ENCODE data around the gene LRRC36.

LRRC36 gene

DNA sequence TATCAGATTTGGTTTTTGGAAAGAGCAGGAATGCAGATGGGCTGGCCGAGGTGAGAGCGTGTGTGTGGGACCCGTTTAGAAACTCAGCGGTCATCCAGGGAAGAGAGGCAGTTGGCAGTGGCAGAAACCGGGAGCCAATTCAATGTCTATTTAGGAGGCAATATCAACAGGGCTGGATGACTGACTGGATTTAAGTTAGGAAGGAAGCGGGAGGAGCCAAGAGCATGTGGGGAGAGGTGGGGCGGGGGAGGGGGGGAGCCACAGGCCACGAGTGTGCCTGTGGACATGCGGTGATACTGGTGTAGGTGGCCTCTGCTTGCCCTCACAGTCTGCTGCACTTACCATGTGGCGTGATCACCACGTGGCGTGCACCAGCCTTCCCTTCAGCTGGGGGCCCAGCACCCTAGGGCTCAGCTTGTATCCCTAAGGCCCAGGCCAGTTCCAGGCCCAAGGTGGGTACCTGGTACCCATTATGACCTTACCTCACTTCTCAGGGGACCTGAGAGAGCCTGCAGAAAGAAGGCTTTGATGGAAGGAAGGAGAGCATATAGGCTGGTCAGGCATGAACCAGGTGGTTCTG lies 77.5 kb downstream of the LRRC36 start:
- TF ChIP-seq, protein P1, sequence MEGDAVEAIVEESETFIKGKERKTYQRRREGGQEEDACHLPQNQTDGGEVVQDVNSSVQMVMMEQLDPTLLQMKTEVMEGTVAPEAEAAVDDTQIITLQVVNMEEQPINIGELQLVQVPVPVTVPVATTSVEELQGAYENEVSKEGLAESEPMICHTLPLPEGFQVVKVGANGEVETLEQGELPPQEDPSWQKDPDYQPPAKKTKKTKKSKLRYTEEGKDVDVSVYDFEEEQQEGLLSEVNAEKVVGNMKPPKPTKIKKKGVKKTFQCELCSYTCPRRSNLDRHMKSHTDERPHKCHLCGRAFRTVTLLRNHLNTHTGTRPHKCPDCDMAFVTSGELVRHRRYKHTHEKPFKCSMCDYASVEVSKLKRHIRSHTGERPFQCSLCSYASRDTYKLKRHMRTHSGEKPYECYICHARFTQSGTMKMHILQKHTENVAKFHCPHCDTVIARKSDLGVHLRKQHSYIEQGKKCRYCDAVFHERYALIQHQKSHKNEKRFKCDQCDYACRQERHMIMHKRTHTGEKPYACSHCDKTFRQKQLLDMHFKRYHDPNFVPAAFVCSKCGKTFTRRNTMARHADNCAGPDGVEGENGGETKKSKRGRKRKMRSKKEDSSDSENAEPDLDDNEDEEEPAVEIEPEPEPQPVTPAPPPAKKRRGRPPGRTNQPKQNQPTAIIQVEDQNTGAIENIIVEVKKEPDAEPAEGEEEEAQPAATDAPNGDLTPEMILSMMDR (conservative IDR thresholded peaks at IDR 0.05; ENCODE audit: control insufficient read depth, insufficient read depth, low read depth, low read length), result no peak
- no peak overlapping the region for H3K4me3 ChIP-seq (ENCODE audit: control insufficient read depth, low read depth, low read length)
- DNase-seq (ENCODE audit: low read depth), result no peak

GRCh38 chr16:67404740-67405226 lies 78.2 kb downstream of the LRRC36 start:
- TF ChIP-seq, protein P1 (conservative IDR thresholded peaks at IDR 0.05; ENCODE audit: control insufficient read depth, insufficient read depth, low read depth, low read length), result no peak
- DNase-seq (ENCODE audit: low read depth), result no peak
- no peak overlapping the region for H3K4me3 ChIP-seq (ENCODE audit: control insufficient read depth, low read depth, low read length)

DNA sequence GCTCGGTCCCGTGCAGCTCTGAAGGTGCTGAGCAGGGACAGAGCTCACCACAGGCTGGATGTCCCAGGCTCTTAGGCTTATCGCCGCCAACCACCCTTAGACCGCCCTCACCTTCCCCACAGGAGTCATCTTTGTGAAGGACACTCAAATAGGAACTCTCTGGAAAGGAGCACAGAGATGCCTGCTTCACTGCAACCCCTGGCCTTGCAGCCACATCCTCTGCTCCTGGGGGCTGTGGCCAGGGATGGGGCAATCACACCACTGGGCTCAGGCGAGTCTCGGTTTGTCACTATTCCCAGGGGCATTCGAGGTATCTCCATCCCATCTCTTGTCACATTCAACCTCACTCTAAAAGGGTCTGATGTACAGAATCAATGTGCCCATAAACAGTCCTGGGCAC lies 78.7 kb downstream of the LRRC36 start:
- TF ChIP-seq, protein P1 (conservative IDR thresholded peaks at IDR 0.05; ENCODE audit: control insufficient read depth, insufficient read depth, low read depth, low read length), result no peak
- no peak for DNase-seq (ENCODE audit: low read depth)
- H3K4me3 ChIP-seq (ENCODE audit: control insufficient read depth, low read depth, low read length), result no peak overlapping the region

DNA sequence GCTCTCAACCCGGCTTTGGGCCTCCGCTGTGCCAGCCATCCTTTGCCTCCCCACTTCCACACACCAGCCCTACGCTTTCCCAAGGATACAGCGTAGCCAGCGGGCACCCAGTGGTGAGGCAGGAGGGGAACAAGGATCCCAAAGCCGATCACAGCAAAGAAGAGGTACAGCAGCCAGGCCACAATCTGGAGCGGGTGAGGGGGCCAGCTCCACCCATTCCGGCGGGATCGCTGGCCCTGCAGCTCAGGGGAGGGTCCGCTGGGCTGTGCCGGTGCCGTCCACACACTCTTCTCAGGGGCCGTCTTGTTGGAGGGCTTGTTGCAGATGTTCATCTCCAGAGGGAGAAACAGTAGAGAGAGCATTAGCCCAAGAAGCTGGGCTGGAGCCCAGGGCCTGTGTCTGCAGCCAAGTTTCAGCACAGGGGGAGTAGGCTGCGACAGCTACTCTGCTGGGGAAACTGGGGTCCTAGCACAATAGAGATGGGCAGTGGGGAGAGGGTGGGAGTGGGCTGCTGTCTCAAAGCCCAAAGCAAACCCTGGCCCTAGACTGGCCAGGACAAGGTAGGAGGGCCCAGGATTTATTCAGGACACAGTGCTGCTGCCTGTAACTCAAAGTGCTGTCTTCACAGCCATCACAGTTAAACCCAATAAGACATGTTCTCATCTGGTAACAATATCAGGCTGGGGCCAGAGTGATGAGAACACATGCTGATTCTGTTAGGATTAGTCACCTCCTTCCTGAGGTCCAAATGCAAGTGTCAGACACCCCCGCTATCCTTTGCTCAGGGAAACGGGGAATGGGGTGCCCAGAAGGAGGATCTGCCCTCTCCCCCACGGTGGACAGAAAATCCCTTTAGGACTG lies 79.7 kb downstream of the LRRC36 start:
- TF ChIP-seq, protein P1 (conservative IDR thresholded peaks at IDR 0.05; ENCODE audit: control insufficient read depth, insufficient read depth, low read depth, low read length), result no peak
- DNase-seq (ENCODE audit: low read depth), result peak; percentile 94

GRCh38 chr16:67407176-67407787 lies 80.7 kb downstream of the LRRC36 start:
- TF ChIP-seq, protein P1 (conservative IDR thresholded peaks at IDR 0.05; ENCODE audit: control insufficient read depth, insufficient read depth, low read depth, low read length), result no peak
- peak; percentile 63 for DNase-seq (ENCODE audit: low read depth)
- no peak overlapping the region for H3K4me3 ChIP-seq (ENCODE audit: control insufficient read depth, low read depth, low read length)

More for the DNA sequence above, 79.7 kb downstream of the LRRC36 start:
- no peak overlapping the region for H3K4me3 ChIP-seq (ENCODE audit: control insufficient read depth, low read depth, low read length)

- DNase-seq (ENCODE audit: low read depth), result no peak
- TF ChIP-seq, protein P1 (conservative IDR thresholded peaks at IDR 0.05; ENCODE audit: control insufficient read depth, insufficient read depth, low read depth, low read length), result peak; percentile 1
These were observed 81.3 kb downstream of the LRRC36 start for GRCh38 chr16:67407788-67408452.

More at GRCh38 chr16:67407788-67408452, 81.3 kb downstream of the LRRC36 start:
- H3K4me3 ChIP-seq (ENCODE audit: control insufficient read depth, low read depth, low read length), result no peak overlapping the region
